ENCODE measurements around the gene SYMPK. TPM values are rescaled to one million over a fixed set of nuclear protein-coding genes. Genes with fewer than 3 reads are reported as not detected.
A peak's percentile ranks its signal among the peaks of the same experiment; 100 is the strongest.

SYMPK gene
- total RNA-seq, 1 donor from 2014 or later, result 93.0 TPM

DNA sequence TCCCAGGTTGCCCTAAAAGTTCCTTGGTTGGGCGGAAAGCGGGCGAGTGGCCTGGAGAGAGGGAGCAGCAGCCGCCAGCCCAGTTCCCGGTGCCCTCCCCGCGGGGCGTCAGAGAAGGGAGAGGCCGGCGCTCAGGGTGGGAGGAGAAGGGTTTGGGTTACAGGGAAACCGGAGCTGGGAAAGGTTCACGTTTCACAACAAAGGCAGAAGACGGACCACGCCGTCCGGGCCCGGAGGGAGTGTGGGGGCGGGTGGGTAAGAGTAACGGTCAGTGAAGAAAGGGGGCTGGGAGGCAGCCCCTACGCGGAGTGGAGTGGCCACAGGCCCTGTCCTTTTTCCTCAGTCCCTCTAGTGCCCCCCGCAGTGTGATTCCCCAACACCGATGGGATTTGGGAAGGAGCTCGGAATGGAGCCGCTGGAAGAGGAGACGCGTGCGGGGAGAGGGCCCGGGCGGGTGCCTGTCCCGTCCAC lies 95.5 kb downstream of the SYMPK start:
- no peaks in the 10 kb centered on the region for H3K9me3 Mint-ChIP-seq
- H3K27ac Mint-ChIP-seq, result peak overlapping the region; percentile 84
- TF ChIP-seq, protein P1, sequence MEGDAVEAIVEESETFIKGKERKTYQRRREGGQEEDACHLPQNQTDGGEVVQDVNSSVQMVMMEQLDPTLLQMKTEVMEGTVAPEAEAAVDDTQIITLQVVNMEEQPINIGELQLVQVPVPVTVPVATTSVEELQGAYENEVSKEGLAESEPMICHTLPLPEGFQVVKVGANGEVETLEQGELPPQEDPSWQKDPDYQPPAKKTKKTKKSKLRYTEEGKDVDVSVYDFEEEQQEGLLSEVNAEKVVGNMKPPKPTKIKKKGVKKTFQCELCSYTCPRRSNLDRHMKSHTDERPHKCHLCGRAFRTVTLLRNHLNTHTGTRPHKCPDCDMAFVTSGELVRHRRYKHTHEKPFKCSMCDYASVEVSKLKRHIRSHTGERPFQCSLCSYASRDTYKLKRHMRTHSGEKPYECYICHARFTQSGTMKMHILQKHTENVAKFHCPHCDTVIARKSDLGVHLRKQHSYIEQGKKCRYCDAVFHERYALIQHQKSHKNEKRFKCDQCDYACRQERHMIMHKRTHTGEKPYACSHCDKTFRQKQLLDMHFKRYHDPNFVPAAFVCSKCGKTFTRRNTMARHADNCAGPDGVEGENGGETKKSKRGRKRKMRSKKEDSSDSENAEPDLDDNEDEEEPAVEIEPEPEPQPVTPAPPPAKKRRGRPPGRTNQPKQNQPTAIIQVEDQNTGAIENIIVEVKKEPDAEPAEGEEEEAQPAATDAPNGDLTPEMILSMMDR (conservative IDR thresholded peaks at IDR 0.05), result no peak
- no peaks in the 10 kb centered on the region for H3K27me3 Mint-ChIP-seq
- DNase-seq (ENCODE audit: extremely low spot score, unreplicated experiment), result peak; percentile 82
- H3K4me3 Mint-ChIP-seq, result peak overlapping the region; percentile 91
- H3K36me3 Mint-ChIP-seq, result no peaks in the 10 kb centered on the region
- peaks cover 15% of the 10 kb centered on the region for H3K4me1 Mint-ChIP-seq (ENCODE audit: unreplicated experiment)

DNA sequence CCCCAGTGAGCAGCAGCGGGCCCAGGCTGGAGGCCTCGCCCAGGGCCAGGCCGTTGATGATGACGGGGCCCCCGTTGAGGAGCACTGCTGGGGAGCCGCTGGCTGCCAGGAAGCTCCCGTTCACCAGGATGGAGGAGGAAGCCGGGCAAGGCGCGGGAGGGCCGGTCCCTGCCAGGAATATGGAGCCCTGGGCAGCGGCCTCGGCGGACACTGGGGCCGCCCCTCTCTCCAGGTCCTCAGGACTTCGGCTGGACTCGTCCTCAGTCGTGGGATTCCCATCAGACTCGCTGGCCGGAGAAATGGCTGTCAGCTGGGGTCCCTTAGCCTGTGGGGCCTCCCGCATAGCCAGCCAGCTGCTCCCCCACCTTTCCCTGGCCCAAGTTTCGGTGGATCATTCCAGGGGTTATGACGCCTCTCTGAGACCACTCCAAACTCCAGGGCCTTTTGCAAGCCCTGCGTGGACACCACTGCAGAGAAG lies 96.0 kb downstream of the SYMPK start:
- DNase-seq (ENCODE audit: extremely low spot score, unreplicated experiment), result no peak
- H3K27me3 Mint-ChIP-seq, result no peaks in the 10 kb centered on the region
- TF ChIP-seq, protein P1 (conservative IDR thresholded peaks at IDR 0.05), result no peak
- peak overlapping the region; percentile 91 for H3K4me3 Mint-ChIP-seq
- H3K27ac Mint-ChIP-seq, result peak overlapping the region; percentile 84
- no peaks in the 10 kb centered on the region for H3K36me3 Mint-ChIP-seq
- H3K9me3 Mint-ChIP-seq, result no peaks in the 10 kb centered on the region
- peaks cover 15% of the 10 kb centered on the region for H3K4me1 Mint-ChIP-seq (ENCODE audit: unreplicated experiment)

DNA sequence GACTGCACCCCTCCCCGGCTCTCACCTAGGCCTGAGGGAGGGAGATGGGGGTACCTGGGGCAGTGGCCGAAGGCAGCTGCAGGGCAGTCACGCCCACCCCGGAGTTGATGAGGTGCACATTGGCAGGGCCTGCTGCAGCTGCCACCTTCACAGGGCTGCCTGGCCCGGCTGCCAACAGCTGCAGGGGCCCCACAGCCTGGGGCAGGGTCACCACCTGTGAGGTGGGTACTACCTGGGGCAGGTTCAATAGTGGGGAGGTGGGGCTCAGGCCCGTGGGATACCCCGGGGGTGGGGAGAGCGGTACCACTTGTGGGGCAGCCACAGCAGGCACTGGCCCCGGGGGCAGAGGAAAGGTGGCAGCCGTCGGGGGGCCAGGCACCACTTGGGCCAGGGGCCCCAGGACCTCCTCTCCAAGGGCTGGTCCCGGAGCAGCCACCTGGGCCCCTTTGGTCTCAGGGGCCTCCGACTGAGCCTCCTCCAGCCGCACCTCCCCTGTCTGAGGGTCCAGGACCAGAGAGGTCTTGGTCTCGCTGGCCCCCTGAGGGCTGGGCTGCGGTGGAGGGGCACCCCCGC lies 96.6 kb downstream of the SYMPK start:
- no peaks in the 10 kb centered on the region for H3K36me3 Mint-ChIP-seq
- TF ChIP-seq, protein P1 (conservative IDR thresholded peaks at IDR 0.05), result no peak
- H3K4me3 Mint-ChIP-seq, result no peak overlapping the region
- H3K27ac Mint-ChIP-seq, result no peak overlapping the region
- DNase-seq (ENCODE audit: extremely low spot score, unreplicated experiment), result no peak
- H3K27me3 Mint-ChIP-seq, result no peaks in the 10 kb centered on the region
- H3K4me1 Mint-ChIP-seq (ENCODE audit: unreplicated experiment), result peaks cover 15% of the 10 kb centered on the region
- no peaks in the 10 kb centered on the region for H3K9me3 Mint-ChIP-seq

DNA sequence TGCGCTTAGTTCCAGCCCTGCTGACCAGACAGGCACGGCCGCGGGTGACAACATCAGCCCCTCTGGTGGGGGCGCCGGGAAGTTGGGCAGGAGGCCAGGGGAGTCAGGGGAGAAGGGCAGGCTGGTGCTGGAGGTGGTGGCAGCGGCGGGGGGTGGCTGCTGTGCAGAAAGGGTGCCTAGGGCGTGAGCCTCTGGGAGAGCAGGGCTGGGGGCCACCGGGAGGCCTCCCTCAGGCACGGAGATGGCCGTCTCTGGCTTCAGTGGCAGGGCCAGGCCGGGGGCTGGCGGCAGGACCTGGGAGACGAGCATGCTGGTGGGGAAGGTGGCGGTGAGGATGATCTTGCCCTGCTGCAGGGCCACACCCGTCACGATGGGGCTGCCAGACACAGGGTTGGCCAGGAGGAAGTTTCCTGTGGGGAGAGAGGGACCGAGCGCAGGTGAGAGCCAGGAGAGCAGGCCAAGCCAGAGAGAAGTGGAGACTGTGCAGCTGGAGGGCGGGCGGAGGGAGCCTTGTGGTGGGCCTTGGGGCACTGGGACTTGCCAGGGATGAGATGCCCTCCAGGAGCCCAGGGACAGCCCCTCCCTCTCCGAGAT lies 97.1 kb downstream of the SYMPK start:
- Mint-ChIP-seq H3K27ac (peak overlapping the region; percentile 71), H3K9me3 (no peaks in the 10 kb centered on the region), H3K27me3 (no peaks in the 10 kb centered on the region), H3K36me3 (no peaks in the 10 kb centered on the region), H3K4me1 (ENCODE audit: unreplicated experiment) (peaks cover 11% of the 10 kb centered on the region), H3K4me3 (peak overlapping the region; percentile 61)
- TF ChIP-seq, protein P1 (conservative IDR thresholded peaks at IDR 0.05), result no peak
- no peak for DNase-seq (ENCODE audit: extremely low spot score, unreplicated experiment)

Other genes starting within 250 kb of the SYMPK start
- 46.9 and 61.4 TPM in 2 replicates for gene EML2, start 223.8 kb downstream of the SYMPK start, total RNA-seq (ENCODE audit: low replicate concordance)
- gene GIPR, start 194.9 kb downstream of the SYMPK start, total RNA-seq (ENCODE audit: low replicate concordance), result 8.0 and 9.1 TPM in 2 replicates
- gene SNRPD2, start 171.2 kb downstream of the SYMPK start, total RNA-seq (ENCODE audit: low replicate concordance), result 397 and 471 TPM in 2 replicates
- 8.2 and 9.4 TPM in 2 replicates for gene QPCTL, start 170.5 kb downstream of the SYMPK start, total RNA-seq (ENCODE audit: low replicate concordance)
- gene FBXO46, start 132.3 kb downstream of the SYMPK start, total RNA-seq (ENCODE audit: low replicate concordance), result 27.8 and 37.5 TPM in 2 replicates
- not detected in 2 replicates for gene MEIOSIN, start 129.7 kb downstream of the SYMPK start, total RNA-seq (ENCODE audit: low replicate concordance)
- 19.7 and 38.0 TPM in 2 replicates for gene SIX5, start 93.9 kb downstream of the SYMPK start, total RNA-seq (ENCODE audit: low replicate concordance)
- 42.5 and 97.7 TPM in 2 replicates for gene DMPK, start 80.7 kb downstream of the SYMPK start, total RNA-seq (ENCODE audit: low replicate concordance)
- 56.3 and 94.0 TPM in 2 replicates for gene DMWD, start 70.3 kb downstream of the SYMPK start, total RNA-seq (ENCODE audit: low replicate concordance)
- 0.19 and 0.26 TPM in 2 replicates for gene RSPH6A, start 47.8 kb downstream of the SYMPK start, total RNA-seq (ENCODE audit: low replicate concordance)
- 3.3 and 5.0 TPM in 2 replicates for gene FOXA3, start 1.2 kb upstream of the SYMPK start, total RNA-seq (ENCODE audit: low replicate concordance)
- gene IRF2BP1, start 23.0 kb upstream of the SYMPK start, total RNA-seq (ENCODE audit: low replicate concordance), result 25.5 and 32.2 TPM in 2 replicates
- gene MYPOP, start 39.5 kb upstream of the SYMPK start, total RNA-seq (ENCODE audit: low replicate concordance), result 8.0 and 8.5 TPM in 2 replicates
- not detected in 2 replicates for gene NANOS2, start 51.6 kb upstream of the SYMPK start, total RNA-seq (ENCODE audit: low replicate concordance)
- 0.17 and 5.0 TPM in 2 replicates for gene NOVA2, start 110.7 kb upstream of the SYMPK start, total RNA-seq (ENCODE audit: low replicate concordance)
- gene CCDC61, start 132.3 kb upstream of the SYMPK start, total RNA-seq (ENCODE audit: low replicate concordance), result 16.9 and 19.4 TPM in 2 replicates
- gene PGLYRP1, start 159.9 kb upstream of the SYMPK start, total RNA-seq (ENCODE audit: low replicate concordance), result not detected in 2 replicates
- 1.3 and 3.3 TPM in 2 replicates for gene IGFL4, start 177.9 kb upstream of the SYMPK start, total RNA-seq (ENCODE audit: low replicate concordance)

Measured in type B pancreatic cell (in vitro differentiated cells).